Naive thymus-derived CD8-positive, alpha-beta T cell (primary cell): Measurements from ENCODE around the gene PRLH. TPM values are rescaled to one million over a fixed set of nuclear protein-coding genes. Genes with fewer than 3 reads are reported as not detected.
"Not testable (repeated sequence)": the region's sequence is repeated elsewhere in the genome, so short reads cannot be mapped to it uniquely, and the experiment has no call there.

ENCODE experiments used
- ATAC-seq, 2 donors: fragments of 150-1000 bp; cut with Tn5 transposase in 1 of 2; sonication (Bioruptor Pico), chemical (Tn5 transposase) in 1 of 2; 1 replicate in 1 of 2; 2 replicates in 1 of 2; pipeline ENCODE4 v1.10.0; 2021; ENCODE audit warnings: mild to moderate bottlenecking in 2 of 2, moderate library complexity in 2 of 2
- POLR2A ChIA-PET: fragments of 350-600 bp; sonication (Branson Sonifier 250); formaldehyde crosslinking; loops from one replicate; lab custom pipeline; 2021; ENCODE audit warnings: antibody characterized with exemption; lab: Charles Lee
- DNase-seq, 10 donors: peaks; one replicate each; pipeline versions ENCODE4 v3.0.0 to v3.0.0-alpha.2; 2020 to 2022
- H3K27ac Mint-ChIP-seq, 10 donors: one replicate each; pipeline ENCODE4 v1.8.0; 2020 to 2022; ENCODE audit warnings: mild to moderate bottlenecking in 10 of 10, mixed read lengths in 10 of 10, moderate library complexity in 4 of 10, inconsistent platforms in 1 of 10
- H3K27me3 Mint-ChIP-seq, 5 donors: one replicate each; pipeline ENCODE4 v1.8.0; 2021 to 2022; ENCODE audit warnings: mixed read lengths in 5 of 5
- H3K36me3 Mint-ChIP-seq, 3 donors: one replicate each; pipeline ENCODE4 v1.8.0; 2020 to 2022; ENCODE audit warnings: mixed read lengths in 3 of 3, mild to moderate bottlenecking in 2 of 3, inconsistent platforms in 1 of 3
- H3K4me1 Mint-ChIP-seq, 4 donors: one replicate each; pipeline ENCODE4 v1.8.0; 2021 to 2022; ENCODE audit warnings: mixed read lengths in 4 of 4
- H3K4me3 Mint-ChIP-seq, 10 donors: one replicate each; pipeline ENCODE4 v1.8.0; 2020 to 2022; ENCODE audit warnings: mild to moderate bottlenecking in 10 of 10, mixed read lengths in 10 of 10, moderate library complexity in 6 of 10, inconsistent platforms in 1 of 10
- H3K9me3 Mint-ChIP-seq, 9 donors: one replicate each; pipeline ENCODE4 v1.8.0; 2020 to 2022; ENCODE audit warnings: mixed read lengths in 9 of 9, mild to moderate bottlenecking in 3 of 9, inconsistent platforms in 1 of 9, moderate library complexity in 1 of 9
- polyA plus RNA-seq, 3 donors: library from polyadenylated mRNA; unstranded; fragments of 300-500 nt; fragmentation: Illumina TruSeq; gene quantifications; one replicate each; pipeline ENCODE4 v1.2.3, GENCODE V29; 2021
- total RNA-seq, 8 experiments: library from RNA in 2 of 8; stranded (reverse) in 2 of 8; gene quantifications; one replicate each; pipeline ENCODE4 v1.2.3 and lab custom pipeline; 2021 to 2026

PRLH gene
- total and polyA plus RNA-seq, 5 experiments from 2014 or later, result not detected

- Mint-ChIP-seq H3K36me3 (no peaks in the 10 kb centered on the region), H3K9me3 (no peaks in the 10 kb centered on the region), H3K27me3 (no peaks in the 10 kb centered on the region), H3K4me1 (peaks cover 20 to 36% (median 25%) of the 10 kb centered on the region in 4 donors), H3K27ac (peak overlapping the region; percentile 86 to 99 (median 98)), H3K4me3 (peak overlapping the region; percentile 65 to 84 (median 81))
- ATAC-seq (peak; percentile 95 to 97), DNase-seq (peak; percentile 34 to 90 (median 80))
- POLR2A ChIA-PET, result interaction anchor here (1.1 to 1.3 kb wide), 4 partner anchors 9 to 87 kb away, joined by 4 to 7 read pairs (median 4); no protein-coding TSS in a partner anchor
Measured at GRCh38 chr2:237603718-237604362, 37.5 kb downstream of the PRLH start.

GRCh38 chr2:237604391-237604790 lies 38.0 kb downstream of the PRLH start:
- POLR2A ChIA-PET, result interaction anchor here (1.1 to 1.3 kb wide), 4 partner anchors 8 to 86 kb away, joined by 4 to 7 read pairs (median 4); no protein-coding TSS in a partner anchor
- Mint-ChIP-seq H3K4me3 (peak overlapping the region in 6 of 10 donors; percentile 71 to 84 (median 81)), H3K27ac (peak overlapping the region; percentile 86 to 99 (median 97)), H3K27me3 (no peaks in the 10 kb centered on the region), H3K4me1 (peaks cover 20 to 31% (median 25%) of the 10 kb centered on the region in 4 donors), H3K36me3 (no peaks in the 10 kb centered on the region), H3K9me3 (no peaks in the 10 kb centered on the region)
- ATAC-seq (no peak), DNase-seq (no peak)

GRCh38 chr2:237604960-237605359 lies 38.6 kb downstream of the PRLH start:
- peak overlapping the region in 7 of 10 donors; percentile 10 to 66 (median 33) for H3K4me3 Mint-ChIP-seq
- H3K27ac Mint-ChIP-seq, result peak overlapping the region; percentile 47 to 99 (median 96)
- H3K36me3 Mint-ChIP-seq, result no peaks in the 10 kb centered on the region
- DNase-seq (no peak), ATAC-seq (no peak)
- H3K9me3 Mint-ChIP-seq, result no peaks in the 10 kb centered on the region
- POLR2A ChIA-PET, result interaction anchor here (1.3 kb wide), 1 partner anchor 69 kb away, joined by 7 read pairs; no protein-coding TSS in a partner anchor
- H3K4me1 Mint-ChIP-seq, result peaks cover 20 to 31% (median 25%) of the 10 kb centered on the region in 4 donors
- H3K27me3 Mint-ChIP-seq, result peaks cover 0 to 4% (median 0%) of the 10 kb centered on the region in 5 donors

GRCh38 chr2:237606522-237606921 lies 40.1 kb downstream of the PRLH start:
- not testable (repeated sequence) for ATAC-seq, H3K27me3 Mint-ChIP-seq, DNase-seq, H3K9me3 Mint-ChIP-seq, H3K4me3 Mint-ChIP-seq, H3K36me3 Mint-ChIP-seq
- Mint-ChIP-seq H3K4me1 (peaks cover 20 to 31% (median 25%) of the 10 kb centered on the region in 4 donors), H3K27ac (peak overlapping the region in 7 of 10 donors; percentile 34 to 93 (median 59))
- POLR2A ChIA-PET, result interaction anchor here (1.1 kb wide), 1 partner anchor 18 kb away, joined by 3 read pairs; no protein-coding TSS in a partner anchor

- ATAC-seq, result no peak
- POLR2A ChIA-PET, result interaction anchor here (0.7 to 1.9 kb wide), 2 partner anchors 9 to 74 kb away, joined by 3 to 5 read pairs; no protein-coding TSS in a partner anchor
- peaks cover 0 to 4% (median 0%) of the 10 kb centered on the region in 5 donors for H3K27me3 Mint-ChIP-seq
- H3K4me1 Mint-ChIP-seq, result peaks cover 22 to 42% (median 37%) of the 10 kb centered on the region in 4 donors
- peak overlapping the region in 1 of 10 donors; percentile 89 for H3K27ac Mint-ChIP-seq
- H3K9me3 Mint-ChIP-seq, result no peaks in the 10 kb centered on the region
- DNase-seq, result no peak
- no peaks in the 10 kb centered on the region for H3K36me3 Mint-ChIP-seq
- no peak overlapping the region for H3K4me3 Mint-ChIP-seq
Measured at GRCh38 chr2:237612527-237613357, 46.4 kb downstream of the PRLH start.

- Mint-ChIP-seq H3K9me3 (no peaks in the 10 kb centered on the region), H3K4me1 (peaks cover 17 to 47% (median 40%) of the 10 kb centered on the region in 4 donors), H3K27me3 (peaks cover 0 to 4% (median 0%) of the 10 kb centered on the region in 5 donors), H3K36me3 (no peaks in the 10 kb centered on the region), H3K4me3 (peak overlapping the region in 2 of 10 donors; percentile 30 to 60), H3K27ac (peak overlapping the region in 5 of 10 donors; percentile 13 to 89 (median 47))
- DNase-seq (no peak), ATAC-seq (no peak)
- POLR2A ChIA-PET, result interaction anchor here (0.7 to 1.9 kb wide), 2 partner anchors 10 to 74 kb away, joined by 3 to 5 read pairs; no protein-coding TSS in a partner anchor
Measured at GRCh38 chr2:237613679-237614078, 47.3 kb downstream of the PRLH start.

- peaks cover 0 to 5% (median 0%) of the 10 kb centered on the region in 5 donors for H3K27me3 Mint-ChIP-seq
- H3K27ac Mint-ChIP-seq, result peak overlapping the region in 2 of 10 donors; percentile 47 to 89
- ATAC-seq (peak; percentile 52 to 59), DNase-seq (peak in 1 of 10 donors; percentile 20)
- H3K36me3 Mint-ChIP-seq, result no peaks in the 10 kb centered on the region
- H3K9me3 Mint-ChIP-seq, result no peaks in the 10 kb centered on the region
- POLR2A ChIA-PET, result no interaction called here
- peak overlapping the region in 2 of 10 donors; percentile 30 to 60 for H3K4me3 Mint-ChIP-seq
- peaks cover 17 to 48% (median 40%) of the 10 kb centered on the region in 4 donors for H3K4me1 Mint-ChIP-seq
Measured at GRCh38 chr2:237614151-237614720, 47.9 kb downstream of the PRLH start.

- POLR2A ChIA-PET, result no interaction called here
- peak overlapping the region in 3 of 10 donors; percentile 4 to 72 (median 61) for H3K4me3 Mint-ChIP-seq
- no peaks in the 10 kb centered on the region for H3K36me3 Mint-ChIP-seq
- ATAC-seq (no peak), DNase-seq (no peak)
- peak overlapping the region in 4 of 10 donors; percentile 2 to 87 (median 43) for H3K27ac Mint-ChIP-seq
- peaks cover 0 to 3% (median 0%) of the 10 kb centered on the region in 5 donors for H3K27me3 Mint-ChIP-seq
- peaks cover 17 to 48% (median 40%) of the 10 kb centered on the region in 4 donors for H3K4me1 Mint-ChIP-seq
- H3K9me3 Mint-ChIP-seq, result no peaks in the 10 kb centered on the region
Measured at GRCh38 chr2:237615631-237616249, 49.4 kb downstream of the PRLH start.

- Mint-ChIP-seq H3K36me3 (no peaks in the 10 kb centered on the region), H3K9me3 (no peaks in the 10 kb centered on the region), H3K4me1 (peaks cover 17 to 48% (median 40%) of the 10 kb centered on the region in 4 donors), H3K4me3 (peak overlapping the region in 5 of 10 donors; percentile 61 to 81 (median 70)), H3K27ac (peak overlapping the region in 6 of 10 donors; percentile 1 to 87 (median 43)), H3K27me3 (peaks cover 0 to 3% (median 0%) of the 10 kb centered on the region in 5 donors)
- no peak for ATAC-seq
- POLR2A ChIA-PET, result no interaction called here
- DNase-seq, result no peak
Measured at GRCh38 chr2:237616373-237616733, 50.0 kb downstream of the PRLH start.
